ENCODE measurements around the gene RNF138.
"Not testable (repeated sequence)": the region's sequence is repeated elsewhere in the genome, so short reads cannot be mapped to it uniquely, and the experiment has no call there.

Gene RNF138

GRCh38 chr18:32091724-32092421 lies at the start of gene RNF138:
TSS of gene RNF138 (plus strand) at chr18:32091874. CDS start at chr18:32092777, 903 bp downstream.
- peak; percentile 81 for DNase-seq

- peak; percentile 7 for DNase-seq
These were observed 49.3 kb upstream of the RNF138 start for GRCh38 chr18:32042337-32042736.

GRCh38 chr18:32048507-32049091 lies 43.1 kb upstream of the RNF138 start:
- DNase-seq = no peak

DNA sequence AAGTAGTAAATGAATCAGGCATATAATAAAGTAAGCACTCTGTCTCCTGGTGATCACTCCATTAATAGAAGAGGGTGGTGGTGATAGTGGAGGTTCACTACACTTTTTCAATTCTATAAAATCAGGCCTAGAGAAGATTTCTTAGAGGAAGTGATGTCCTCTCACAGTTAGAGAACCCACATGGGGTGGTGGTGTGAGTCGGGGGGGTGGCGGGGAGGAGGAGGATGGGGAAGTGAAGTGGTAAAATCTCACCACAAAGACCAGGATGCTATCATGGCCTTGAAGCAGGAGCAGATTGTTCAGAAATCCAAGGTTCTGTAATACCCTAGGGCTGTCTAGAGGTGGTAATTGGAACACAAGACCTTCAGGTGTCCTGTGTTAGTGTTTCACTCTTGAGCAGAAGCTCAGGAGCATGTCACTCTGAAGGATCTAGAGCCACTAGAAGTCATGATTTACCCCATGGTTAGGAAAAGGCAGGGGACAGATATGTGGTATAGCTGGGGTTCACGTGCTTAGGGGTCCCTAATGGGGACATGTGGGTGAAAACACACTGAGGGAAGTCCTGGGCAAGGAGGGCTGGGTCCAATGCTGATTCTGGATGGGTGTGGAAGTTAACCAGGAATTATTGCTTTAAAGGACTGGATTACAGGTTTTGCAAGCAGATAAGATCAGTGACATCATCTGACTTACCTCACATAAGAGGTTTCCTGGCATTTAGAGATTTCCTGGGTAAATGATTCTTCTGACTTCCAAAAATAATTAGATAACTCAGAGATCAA lies 42.1 kb upstream of the RNF138 start:
- peak; percentile 18 for DNase-seq

DNA sequence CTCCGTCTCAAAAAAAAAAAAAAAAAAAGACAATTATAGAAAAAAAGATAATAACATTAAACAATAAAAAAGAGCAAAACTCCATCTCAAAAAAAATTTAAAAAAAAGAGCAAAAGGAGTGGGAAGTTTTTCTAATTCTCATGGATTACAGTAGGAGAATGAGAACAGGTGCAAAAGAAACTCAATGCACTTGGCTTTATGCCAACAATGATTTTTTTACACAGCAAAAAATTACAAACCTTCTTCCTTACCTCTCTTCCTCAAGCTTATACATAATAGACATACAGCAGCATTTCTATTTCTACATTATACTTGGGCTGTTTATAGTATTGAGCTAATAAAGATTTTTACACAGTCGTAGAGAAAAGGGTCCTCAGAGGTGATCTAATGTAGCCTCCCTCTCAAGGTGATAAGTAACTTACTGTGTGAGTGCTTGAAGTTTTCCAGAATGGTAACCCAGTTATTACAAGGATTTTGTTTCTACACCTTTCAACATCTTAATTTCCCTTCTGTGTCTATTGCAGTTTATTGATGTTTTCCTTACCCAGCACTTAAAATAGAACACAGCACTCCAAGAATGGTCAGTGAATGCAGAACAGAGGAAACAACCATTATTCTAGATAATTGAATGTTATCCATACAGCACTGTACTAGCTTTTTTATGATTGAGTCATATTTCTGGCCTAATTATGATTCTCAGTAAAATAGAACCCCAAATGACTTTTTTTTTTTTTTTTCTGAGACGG lies 34.9 kb upstream of the RNF138 start:
- no peak for DNase-seq

- no peak for DNase-seq
These were observed 34.0 kb upstream of the RNF138 start for GRCh38 chr18:32057624-32058165.

- DNase-seq = no peak
These were observed 31.6 kb upstream of the RNF138 start for GRCh38 chr18:32060026-32060425.

GRCh38 chr18:32067375-32068167 lies 24.1 kb upstream of the RNF138 start:
- no peak for DNase-seq

- peak; percentile 27 for DNase-seq
These were observed 19.4 kb upstream of the RNF138 start for GRCh38 chr18:32072321-32072720.

DNA sequence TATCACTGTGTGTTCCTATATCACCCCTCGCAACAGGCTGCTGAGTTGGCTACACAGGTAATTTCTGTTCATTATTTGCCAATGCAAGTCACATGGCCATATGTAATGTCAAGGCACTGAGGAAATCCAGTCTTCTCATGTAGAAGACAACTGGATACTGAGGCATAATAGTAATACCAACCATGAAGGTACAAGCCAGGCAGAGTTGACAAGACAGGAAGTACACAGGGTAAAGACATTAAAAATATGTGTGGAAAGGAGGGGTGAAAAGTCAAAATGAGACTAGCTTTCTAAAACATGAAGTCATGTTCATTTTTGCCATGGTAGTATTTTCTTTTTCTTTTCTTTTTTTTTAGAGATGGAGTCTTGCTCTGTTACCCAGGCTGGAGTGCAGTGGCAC lies 17.5 kb upstream of the RNF138 start:
- DNase-seq = no peak

DNA sequence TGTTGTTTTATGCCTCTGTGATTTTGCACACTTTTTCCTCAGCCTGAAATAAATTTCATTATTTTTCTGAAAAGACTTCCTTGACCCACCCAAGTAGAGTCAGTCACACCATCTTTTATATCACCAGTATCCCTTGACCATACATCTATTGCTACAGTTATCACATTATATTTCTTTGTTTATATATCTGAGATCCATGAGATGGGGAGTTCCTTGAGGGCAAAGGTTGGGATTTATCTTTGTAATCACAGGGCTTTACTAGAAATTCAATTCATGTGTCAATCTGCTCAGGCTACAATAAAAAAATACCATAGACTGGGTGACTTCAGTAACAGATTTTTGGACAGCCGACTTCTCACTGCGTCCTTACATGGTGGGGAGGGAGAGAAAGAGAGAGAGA lies 12.8 kb upstream of the RNF138 start:
- DNase-seq = no peak

GRCh38 chr18:32081881-32082280 lies 9.8 kb upstream of the RNF138 start:
- DNase-seq = no peak

GRCh38 chr18:32083781-32084180 lies 7.9 kb upstream of the RNF138 start:
- no peak for DNase-seq

DNA sequence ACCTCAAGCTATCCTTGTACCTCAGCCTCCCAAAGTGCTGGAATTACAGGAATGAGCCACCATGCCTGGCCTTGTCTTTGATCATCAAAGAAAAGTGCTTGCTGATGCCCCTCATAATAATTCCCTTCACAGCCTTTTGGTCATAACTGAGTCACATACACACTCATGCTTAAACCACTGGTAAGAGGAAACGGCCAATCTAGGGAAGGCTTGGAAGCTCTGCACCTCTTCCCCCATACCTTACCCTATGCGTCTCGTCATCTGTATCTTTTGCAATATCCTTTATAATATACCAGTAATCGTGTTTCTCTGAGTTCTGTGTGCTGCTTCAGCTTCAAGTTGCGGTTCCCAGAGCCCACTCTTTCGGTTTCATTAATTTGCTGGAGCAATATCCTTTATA lies 4.8 kb upstream of the RNF138 start:
- DNase-seq = no peak

DNA sequence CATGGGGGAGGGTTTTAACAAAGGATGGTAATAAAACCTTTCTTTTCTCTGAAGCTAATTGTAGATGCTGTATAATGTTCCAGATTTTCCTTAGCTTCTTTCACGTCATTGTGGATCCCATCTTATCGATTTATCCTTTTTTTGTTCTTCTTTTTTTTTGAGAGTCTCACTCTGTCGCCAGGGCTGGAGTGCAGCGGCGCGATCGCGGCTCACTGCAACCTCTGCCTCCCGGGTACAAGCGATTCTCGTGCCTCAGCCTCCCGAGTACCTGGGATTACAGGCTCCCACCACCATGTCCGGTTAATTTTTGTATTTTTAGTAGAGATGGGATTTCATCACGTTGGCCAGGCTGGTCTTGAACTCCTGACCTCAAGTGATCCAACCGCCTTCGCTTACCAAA lies 843 bp upstream of the RNF138 start:
- DNase-seq = not testable (repeated sequence)

DNA sequence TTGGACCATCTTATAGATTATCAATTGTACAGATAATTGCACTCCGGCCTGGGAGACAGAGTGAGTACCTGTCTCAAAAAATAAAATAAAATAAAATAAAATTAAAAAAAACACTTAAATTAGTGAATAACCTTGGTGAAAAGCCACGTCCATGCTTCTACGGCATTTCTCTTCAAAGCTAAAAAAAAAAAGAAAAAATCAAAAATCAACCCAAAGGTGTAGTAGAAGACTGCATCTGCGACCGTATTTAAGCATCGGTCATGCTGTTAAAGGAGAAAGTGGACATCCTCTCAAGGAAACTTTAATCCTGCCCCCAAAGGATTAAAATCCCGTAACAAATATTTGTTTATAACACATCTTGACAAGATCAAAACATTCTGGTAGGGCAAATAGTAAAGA lies 350 bp upstream of the RNF138 start:
- DNase-seq = no peak

DNA sequence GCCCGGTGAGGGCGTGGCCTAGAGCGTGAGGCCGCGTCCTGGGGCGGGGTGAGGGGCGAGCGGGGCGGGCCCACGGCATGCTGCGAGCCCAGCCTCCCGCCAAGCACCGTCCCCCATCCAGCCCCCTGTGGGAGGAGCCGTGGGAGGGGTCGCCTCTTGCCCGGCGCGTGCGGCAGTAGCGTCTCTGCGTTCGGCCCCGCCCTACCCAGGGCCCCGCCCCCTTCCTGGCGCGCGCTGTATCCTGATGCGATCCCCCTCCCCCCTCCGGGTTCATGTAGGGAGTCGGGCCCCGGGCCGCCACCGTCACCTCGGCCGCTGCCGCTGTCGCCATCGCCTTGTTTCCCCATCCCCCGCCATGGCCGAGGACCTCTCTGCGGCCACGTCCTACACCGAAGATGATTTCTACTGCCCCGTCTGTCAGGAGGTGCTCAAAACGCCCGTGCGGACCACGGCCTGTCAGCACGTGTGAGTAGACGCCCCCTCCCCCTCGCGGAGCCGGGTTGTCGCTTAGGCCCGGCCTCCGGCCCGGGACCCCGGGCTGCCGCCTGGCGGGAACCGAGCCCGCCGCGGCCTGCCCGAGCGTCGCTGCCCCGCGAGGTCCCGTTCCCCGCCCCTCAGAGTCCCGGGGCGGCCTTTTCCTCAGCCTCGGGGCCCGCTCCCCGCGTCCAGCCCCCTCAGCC lies 888 bp downstream of the RNF138 start:
- peak; percentile 99 for DNase-seq

- peak; percentile 62 for DNase-seq
These were observed 1.4 kb downstream of the RNF138 start for GRCh38 chr18:32093102-32093511.

DNA sequence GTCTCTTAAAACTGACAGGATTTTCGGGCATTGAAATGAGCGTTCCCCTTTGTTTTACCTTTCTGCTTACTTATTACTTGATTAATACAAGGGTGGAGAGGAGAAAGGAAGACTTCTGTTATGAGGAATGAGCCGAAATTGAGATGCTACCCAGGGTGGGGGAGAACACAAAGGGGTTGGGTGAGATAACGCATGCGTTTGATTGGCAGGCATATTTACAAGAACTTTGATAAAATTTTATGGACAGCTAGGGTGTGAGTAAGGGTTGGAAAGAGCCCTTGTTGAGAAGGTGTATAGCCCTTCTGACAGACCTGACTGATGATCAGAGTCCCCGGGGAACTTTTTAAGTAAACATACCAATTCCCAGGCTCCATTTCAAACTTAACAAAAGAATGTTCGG lies 1.8 kb downstream of the RNF138 start:
- no peak for DNase-seq

GRCh38 chr18:32095192-32095899 lies 3.7 kb downstream of the RNF138 start:
- no peak for DNase-seq

- no peak for DNase-seq
These were observed 4.2 kb downstream of the RNF138 start for GRCh38 chr18:32095900-32096229.

Measured in midbrain (tissue), 1 donor.